Ecto neural progenitor cell (in vitro differentiated cells): ENCODE results near the gene FLCN.
A peak's percentile ranks its signal among the peaks of the same experiment; 100 is the strongest.
"Not testable (repeated sequence)": the region's sequence is repeated elsewhere in the genome, so short reads cannot be mapped to it uniquely, and the experiment has no call there.

Source experiments
- DNase-seq: peaks from one replicate; pipeline ENCODE4 v3.0.0-alpha.2; 2018; ENCODE audit warnings: low spot score

FLCN gene

GRCh38 chr17:17206913-17207335 lies 30.0 kb downstream of the FLCN start:
- DNase-seq, result no peak

- peak; percentile 48 for DNase-seq
These were observed 30.6 kb downstream of the FLCN start, which contains the start of gene PLD6 for GRCh38 chr17:17206124-17206912. Gene PLD6, minus strand, starts transcription at chr17:17206333. Its CDS starts 47 bp downstream, at chr17:17206286.

DNA sequence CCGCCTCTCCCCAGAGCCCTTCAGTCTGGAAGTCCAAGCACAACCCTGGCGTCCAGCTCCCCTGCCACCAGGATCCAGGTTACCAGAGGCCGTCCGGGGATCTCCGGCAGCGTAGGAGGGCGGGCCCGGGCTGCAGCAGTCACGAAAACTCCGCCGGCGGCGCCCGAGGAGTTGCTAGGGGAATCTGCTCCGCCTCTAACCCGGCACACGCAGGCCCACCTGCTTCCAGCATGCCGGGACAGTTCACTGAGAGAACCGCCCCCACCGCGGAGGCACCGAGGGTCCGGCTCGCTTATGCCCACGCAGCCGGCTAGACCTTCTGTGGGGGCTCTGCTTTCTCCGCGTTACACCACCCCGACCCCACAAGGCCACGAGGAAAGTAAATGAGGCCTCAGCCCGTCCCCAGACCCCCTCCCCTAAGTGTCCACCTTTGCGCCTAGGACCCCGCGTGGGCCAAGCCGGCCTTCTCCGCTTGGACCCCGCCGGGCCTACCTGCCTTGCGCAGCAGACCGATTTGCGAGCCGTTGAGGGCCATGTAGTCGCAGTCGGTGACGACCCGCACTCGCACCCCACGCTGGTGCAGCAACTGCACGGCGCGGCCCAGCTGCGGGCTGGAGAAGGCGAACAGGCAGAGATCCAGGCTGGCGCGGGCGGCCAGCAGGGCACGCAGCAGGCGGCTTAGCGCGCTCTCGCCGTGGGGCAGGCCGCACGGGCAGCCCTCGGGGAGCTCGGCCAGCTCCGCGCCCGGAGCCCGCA lies 31.4 kb downstream of the FLCN start:
- peak; percentile 51 for DNase-seq

- DNase-seq, result no peak
These were observed 32.2 kb downstream of the FLCN start for GRCh38 chr17:17204635-17205231.

- DNase-seq, result no peak
These were observed 32.9 kb downstream of the FLCN start for GRCh38 chr17:17204041-17204591.

- DNase-seq, result no peak
These were observed 33.7 kb downstream of the FLCN start for GRCh38 chr17:17203173-17203730.

- no peak for DNase-seq
These were observed 35.1 kb downstream of the FLCN start for GRCh38 chr17:17201907-17202306.

DNA sequence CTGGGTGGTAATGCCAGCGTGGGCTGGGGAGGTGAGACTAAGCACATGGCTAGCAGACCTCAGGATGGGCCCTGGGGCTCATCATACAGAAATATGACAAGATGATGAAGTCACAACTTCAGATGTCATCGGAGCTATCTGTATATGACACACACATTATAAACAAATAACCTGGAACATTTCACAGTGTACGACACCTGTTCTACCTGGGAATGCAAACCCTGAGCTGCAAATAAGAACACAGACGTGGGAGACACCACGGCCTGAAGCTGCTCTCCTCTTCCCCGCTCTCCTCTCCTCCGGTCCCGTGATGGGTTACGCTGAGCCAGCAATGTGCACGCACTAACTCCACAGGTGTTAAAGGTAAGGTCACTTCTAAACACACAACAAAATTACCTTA lies 35.7 kb downstream of the FLCN start:
- DNase-seq, result no peak

DNA sequence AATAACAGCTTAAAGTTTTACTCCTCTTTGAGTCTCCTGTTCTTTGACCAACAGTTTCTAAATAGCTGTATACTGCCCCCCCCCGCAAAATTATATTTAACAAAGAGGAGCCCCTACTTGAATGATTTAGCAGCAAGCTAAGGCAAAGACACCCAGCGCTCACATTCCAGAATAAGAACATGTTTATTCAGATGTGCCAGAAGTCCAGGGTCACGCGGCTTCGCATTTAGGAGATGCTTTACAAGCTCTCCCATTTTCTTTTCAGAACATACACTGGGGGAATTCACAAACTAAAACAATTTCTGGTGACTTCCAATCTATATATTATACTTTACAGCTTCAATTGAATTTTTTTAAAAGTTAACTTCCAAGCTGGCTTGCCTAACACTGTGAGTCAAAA lies 36.1 kb downstream of the FLCN start:
- DNase-seq, result no peak

DNA sequence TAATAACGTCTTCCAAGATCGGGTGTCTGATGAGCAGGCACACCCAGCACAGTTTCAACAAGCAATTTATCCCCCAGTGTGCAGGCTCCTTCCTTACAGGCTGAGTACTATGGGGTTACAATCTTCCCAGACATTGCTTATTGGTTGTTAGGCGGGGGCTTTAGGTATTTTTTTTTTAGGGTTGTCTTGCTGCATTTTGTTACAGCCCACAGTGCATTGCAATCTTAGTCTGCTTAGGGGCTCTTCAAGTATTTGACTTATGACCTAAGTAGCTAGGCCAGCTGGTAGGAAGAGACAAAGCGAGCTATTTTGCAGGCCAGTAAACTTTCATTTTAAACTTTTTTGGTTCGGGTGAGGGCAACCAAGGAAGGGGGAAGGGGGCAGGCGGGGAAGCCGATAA lies 36.7 kb downstream of the FLCN start:
- DNase-seq, result no peak

GRCh38 chr17:17198281-17198680 lies 38.7 kb downstream of the FLCN start:
- DNase-seq, result no peak

- DNase-seq, result no peak
These were observed 40.2 kb downstream of the FLCN start for GRCh38 chr17:17196776-17197175.

- not testable (repeated sequence) for DNase-seq
These were observed 41.5 kb downstream of the FLCN start for GRCh38 chr17:17195466-17195865.

GRCh38 chr17:17191961-17192381 lies 45.0 kb downstream of the FLCN start:
- no peak for DNase-seq

- DNase-seq, result no peak
These were observed 45.6 kb downstream of the FLCN start for GRCh38 chr17:17191346-17191792.

DNA sequence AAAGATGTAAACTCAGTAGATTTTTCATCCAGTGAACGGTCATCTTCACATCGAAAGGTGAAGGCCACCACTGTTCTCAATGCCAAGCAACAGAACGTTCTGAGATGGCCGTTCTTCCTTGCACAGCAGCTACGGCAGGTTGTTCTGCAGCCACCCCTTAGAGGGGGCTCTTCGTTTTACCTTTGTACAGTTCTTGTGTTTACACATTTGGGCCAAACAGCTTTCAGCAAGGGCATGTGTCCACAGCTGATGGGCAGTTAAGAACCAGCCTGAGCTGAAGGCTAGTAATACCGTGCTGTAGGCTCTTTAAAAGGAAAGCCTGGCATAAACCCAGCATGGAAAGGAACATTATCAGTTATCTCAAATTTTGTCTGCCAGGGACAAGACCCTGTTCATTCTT lies 46.8 kb downstream of the FLCN start:
- DNase-seq, result no peak

GRCh38 chr17:17189559-17189958 lies 47.4 kb downstream of the FLCN start:
- no peak for DNase-seq

- no peak for DNase-seq
These were observed 48.4 kb downstream of the FLCN start for GRCh38 chr17:17188586-17188985.

GRCh38 chr17:17186551-17187505 lies 50.1 kb downstream of the FLCN start:
- no peak for DNase-seq

- no peak for DNase-seq
These were observed 50.9 kb downstream of the FLCN start for GRCh38 chr17:17186051-17186450.
